Esophagus (tissue), 2 donors: ENCODE measurements around the gene RASAL2. TPM values are rescaled to one million over a fixed set of nuclear protein-coding genes. Genes with fewer than 3 reads are reported as not detected.
A peak's percentile ranks its signal among the peaks of the same experiment; 100 is the strongest.

Experiments used
- H3K27ac ChIP-seq, 2 donors: one replicate each; pipeline ENCODE4 v1.5.1; 2013; ENCODE audit warnings: low read depth in 2 of 2, mild to moderate bottlenecking in 2 of 2, inconsistent platforms in 1 of 2, low read length in 1 of 2, moderate library complexity in 1 of 2
- H3K27me3 ChIP-seq, 2 donors: one replicate each; pipeline ENCODE4 v1.6.1; 2013; ENCODE audit warnings: low read length in 2 of 2, control low read depth in 1 of 2, mild to moderate bottlenecking in 1 of 2; ENCODE audit not compliant: insufficient read depth in 2 of 2, control insufficient read depth in 1 of 2
- H3K36me3 ChIP-seq, 2 donors: one replicate each; pipeline ENCODE4 v1.6.1; 2013; ENCODE audit warnings: low read length in 1 of 2; ENCODE audit not compliant: control insufficient read depth in 2 of 2, insufficient read depth in 2 of 2
- H3K4me1 ChIP-seq, 2 donors: one replicate each; pipeline ENCODE4 v1.6.1; 2013; ENCODE audit warnings: low read length in 1 of 2; ENCODE audit not compliant: control insufficient read depth in 2 of 2, insufficient read depth in 2 of 2
- H3K4me3 ChIP-seq, 2 donors: one replicate each; pipeline ENCODE4 v1.5.1; 2013; ENCODE audit warnings: low read length in 2 of 2, mild to moderate bottlenecking in 2 of 2, low read depth in 1 of 2, moderate library complexity in 1 of 2
- H3K9me3 ChIP-seq, 2 donors: one replicate each; pipeline ENCODE4 v1.6.1; 2013; ENCODE audit warnings: mild to moderate bottlenecking in 2 of 2, low read depth in 1 of 2, low read length in 1 of 2, moderate library complexity in 1 of 2; ENCODE audit not compliant: control insufficient read depth in 2 of 2, insufficient read depth in 1 of 2
- WGBS, 2 donors: extraction: QIAGEN DNeasy Blood & Tissue Kit; methylation state at CpG; one replicate each; pipeline ENCODE4 v1.1.7; 2013; 5-methylcytosine and 5-hydroxymethylcytosine counted together
- polyA plus RNA-seq, 2 donors: library from polyadenylated mRNA; stranded (reverse); fragments of 200-250 nt; gene quantifications; one replicate each; pipeline ENCODE4 v1.2.3, GENCODE V29; 2013
- donor health status: healthy with polysubstance abuse.
- donor health status: Bipolar disorder and iron deficiency.

The RASAL2 gene
- polyA plus RNA-seq, 2 donors, result 13.3 to 14.3 TPM

DNA sequence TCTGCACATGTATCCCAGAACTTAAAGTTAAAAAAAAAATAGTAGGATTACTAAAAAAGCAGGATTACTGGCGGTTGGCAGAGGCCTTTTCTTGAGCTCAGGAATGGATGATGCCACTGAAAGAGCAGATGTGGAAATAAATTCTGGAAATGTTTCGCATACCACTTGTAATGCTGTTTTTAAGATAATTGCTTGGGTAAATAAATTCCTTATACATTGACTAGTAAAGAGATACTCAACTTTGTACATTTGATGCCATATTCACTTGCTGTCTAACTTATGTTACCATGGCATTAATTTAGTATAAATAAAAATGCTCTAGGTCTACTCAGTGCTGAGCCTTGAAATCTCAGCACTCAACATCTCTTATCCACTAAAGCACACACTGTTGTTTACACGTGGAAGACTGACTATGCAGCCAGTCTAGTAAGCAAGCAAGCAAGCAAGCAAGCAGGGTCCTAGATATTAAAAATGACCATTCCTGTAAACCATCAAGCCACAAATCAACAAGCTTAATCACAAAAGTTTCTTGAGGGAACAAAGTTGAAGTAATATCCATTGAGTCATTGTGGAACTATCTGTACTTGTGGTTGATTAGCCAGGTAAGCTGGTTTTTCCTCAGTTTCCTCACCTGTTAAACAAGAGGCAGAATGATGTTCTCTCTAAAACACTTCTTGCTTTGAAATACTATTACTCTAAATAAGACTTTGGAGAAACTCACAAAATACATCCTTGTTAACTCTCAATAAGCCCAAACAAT, 1.7 kb upstream of the RASAL2 start:
- no peaks in the 10 kb centered on the region for H3K4me1 ChIP-seq
- no peaks in the 10 kb centered on the region for H3K36me3 ChIP-seq
- H3K27ac ChIP-seq, result no peak overlapping the region
- peak overlapping the region in 1 of 2 donors; percentile 95 for H3K4me3 ChIP-seq
- H3K9me3 ChIP-seq, result no peaks in the 10 kb centered on the region
- 80 to 81% methylated on average over 3 of the region's 3 CpGs for WGBS, 2 donors
- no peaks in the 10 kb centered on the region for H3K27me3 ChIP-seq

DNA sequence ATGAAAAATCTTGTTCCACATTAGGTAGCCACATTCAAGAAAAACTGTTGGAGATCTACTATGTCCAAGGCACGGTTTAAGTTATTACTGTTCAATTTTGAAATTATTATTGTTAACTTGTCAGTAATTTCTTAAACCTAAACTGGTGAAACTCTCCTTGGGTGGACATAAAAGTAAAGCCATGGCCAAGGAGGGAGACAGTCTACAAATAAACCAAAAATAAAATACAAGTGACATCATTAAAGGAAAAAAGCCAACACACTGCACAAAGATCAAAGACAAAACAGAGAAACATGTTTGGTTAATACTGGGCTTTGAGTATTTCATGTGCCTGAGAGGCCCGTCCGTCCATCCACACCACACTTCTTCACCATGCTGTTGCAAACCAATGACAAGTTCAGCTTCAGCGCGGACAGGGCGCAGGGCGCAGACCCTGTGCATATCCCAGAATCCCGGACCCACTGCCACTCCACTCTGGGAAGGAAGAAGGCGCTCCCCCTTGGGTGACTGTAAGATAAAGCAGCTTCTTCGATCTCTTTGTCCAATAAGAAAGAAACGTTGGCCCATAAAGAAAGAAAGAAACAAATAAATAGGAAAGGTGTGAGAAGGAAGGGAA, 918 bp upstream of the RASAL2 start:
- WGBS, 2 donors, result 5% methylated on average over 11 of the region's 11 CpGs
- Histone ChIP-seq H3K27ac (peak overlapping the region; percentile 64 to 76), H3K4me3 (peak overlapping the region; percentile 93 to 95), H3K4me1 (no peaks in the 10 kb centered on the region), H3K36me3 (no peaks in the 10 kb centered on the region), H3K27me3 (no peaks in the 10 kb centered on the region), H3K9me3 (no peaks in the 10 kb centered on the region)

DNA sequence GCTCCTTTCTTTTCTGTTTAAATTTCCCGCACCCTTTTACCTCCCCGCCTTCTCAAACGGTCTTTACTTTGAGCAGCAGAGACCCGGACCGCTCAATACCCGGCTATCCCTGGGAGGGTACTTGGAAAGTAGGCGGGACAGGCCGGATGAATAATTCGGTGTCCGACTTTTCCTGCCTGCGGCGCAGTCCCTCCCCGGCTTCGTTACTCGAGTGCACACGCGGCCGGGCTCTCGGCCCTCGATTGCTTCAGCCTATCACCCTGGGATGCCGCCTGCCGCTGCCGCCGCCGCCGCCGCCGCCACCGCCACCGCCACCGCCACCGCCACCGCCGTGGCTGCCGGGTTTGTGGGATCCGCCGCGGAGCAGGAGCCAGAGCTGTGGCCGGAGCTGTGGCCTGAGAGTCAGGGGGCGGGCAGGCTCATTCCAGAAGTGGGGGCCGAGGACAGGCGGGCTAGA, 382 bp upstream of the RASAL2 start:
- 1% methylated on average over 23 to 42 of the region's 42 CpGs for WGBS, 2 donors
- peak overlapping the region; percentile 93 to 95 for H3K4me3 ChIP-seq
- no peaks in the 10 kb centered on the region for H3K27me3 ChIP-seq
- H3K9me3 ChIP-seq, result no peaks in the 10 kb centered on the region
- no peaks in the 10 kb centered on the region for H3K4me1 ChIP-seq
- H3K36me3 ChIP-seq, result no peaks in the 10 kb centered on the region
- H3K27ac ChIP-seq, result peak overlapping the region; percentile 83 to 88

DNA sequence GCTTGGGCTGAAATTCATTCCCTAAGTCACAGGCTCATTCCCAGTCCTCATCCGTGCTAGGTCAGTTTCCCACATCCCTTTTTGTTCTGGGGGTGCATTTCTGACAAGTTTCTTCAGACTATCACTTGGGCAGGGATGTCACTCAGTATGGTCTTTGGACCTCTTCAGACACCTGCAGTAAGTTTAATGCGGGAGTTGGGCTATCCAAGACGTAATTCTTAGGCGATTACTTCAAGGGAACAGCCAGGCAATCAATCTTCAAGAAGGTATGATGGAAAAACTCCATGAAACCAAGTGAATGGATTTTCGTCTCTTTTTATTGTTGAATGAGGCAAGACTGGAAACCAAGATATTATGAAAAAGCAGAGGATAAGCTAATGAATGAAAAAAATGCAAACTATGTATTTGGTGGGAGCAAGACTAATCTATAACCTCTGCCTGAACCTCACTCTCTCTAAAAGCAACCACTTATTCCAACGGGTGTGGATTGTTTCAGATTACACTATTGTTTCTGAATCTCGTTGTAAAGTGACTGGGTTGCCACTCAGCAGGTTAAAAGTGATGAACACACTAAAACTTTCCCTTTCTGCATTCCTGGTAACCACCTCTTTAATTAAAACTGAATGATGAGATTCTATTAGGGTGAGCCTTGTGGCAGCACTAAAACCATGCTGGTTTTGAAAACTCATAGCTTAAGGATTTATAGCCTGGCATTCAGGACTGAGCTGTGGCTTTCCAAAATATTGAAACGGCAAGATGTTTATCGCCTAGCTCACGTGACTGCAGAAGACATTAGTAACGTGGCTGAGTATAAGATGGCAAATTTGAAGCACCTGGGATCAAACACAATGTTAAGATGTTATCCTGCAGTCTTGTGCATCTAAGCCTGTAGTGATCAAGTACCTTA, 1.1 kb downstream of the RASAL2 start:
- Histone ChIP-seq H3K36me3 (no peaks in the 10 kb centered on the region), H3K9me3 (no peaks in the 10 kb centered on the region), H3K27me3 (no peaks in the 10 kb centered on the region), H3K4me3 (peak overlapping the region; percentile 93 to 95), H3K4me1 (no peaks in the 10 kb centered on the region), H3K27ac (peak overlapping the region; percentile 83 to 88)
- 6 to 11% methylated on average over 11 of the region's 11 CpGs for WGBS, 2 donors

DNA sequence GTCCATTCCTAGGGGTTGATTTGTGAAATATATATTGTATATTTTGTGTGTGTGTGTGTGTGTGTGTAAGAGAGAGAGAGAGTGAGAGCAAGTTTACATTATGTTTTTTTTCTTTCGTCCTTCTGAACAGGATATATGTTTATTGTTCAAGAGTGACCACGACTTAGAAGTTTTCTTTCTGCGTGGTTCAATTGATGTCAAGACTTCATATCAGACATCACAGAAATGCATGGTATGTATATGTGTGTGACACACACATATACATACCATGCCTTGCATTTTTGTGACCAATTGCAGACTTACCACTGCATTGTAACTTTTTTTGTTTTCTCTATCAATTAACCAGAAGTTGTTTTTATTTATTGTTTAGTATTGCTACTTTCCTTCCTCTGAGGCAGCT, 2.5 kb downstream of the RASAL2 start:
- Histone ChIP-seq H3K27ac (no peak overlapping the region), H3K27me3 (no peaks in the 10 kb centered on the region), H3K36me3 (no peaks in the 10 kb centered on the region), H3K9me3 (no peaks in the 10 kb centered on the region), H3K4me3 (peak overlapping the region in 1 of 2 donors; percentile 32), H3K4me1 (no peaks in the 10 kb centered on the region)
- whole genome bisulfite sequencing, 2 donors, result 63 to 67% methylated on average over 3 of the region's 3 CpGs

DNA sequence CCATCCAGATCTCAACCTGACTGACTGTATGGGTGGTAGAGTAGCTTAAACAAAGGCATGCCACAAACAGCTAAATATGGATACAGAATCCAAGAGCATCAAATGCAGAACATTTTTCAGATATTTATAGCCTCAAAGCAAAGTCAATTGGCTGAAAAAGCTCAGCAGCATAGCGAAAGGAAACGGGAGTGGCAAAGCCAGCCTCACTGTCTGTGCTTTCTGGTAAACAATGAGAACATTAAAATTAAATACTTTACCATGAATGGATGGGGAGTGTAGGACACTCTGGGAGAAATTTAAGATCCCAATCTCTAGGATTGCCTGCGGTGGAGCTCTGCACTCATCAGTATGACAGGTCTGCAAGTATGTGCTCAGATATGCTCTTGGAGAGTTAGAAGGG, 4.4 kb downstream of the RASAL2 start:
- no peaks in the 10 kb centered on the region for H3K9me3 ChIP-seq
- no peaks in the 10 kb centered on the region for H3K36me3 ChIP-seq
- 55 to 58% methylated on average over 3 of the region's 3 CpGs for WGBS, 2 donors
- no peaks in the 10 kb centered on the region for H3K27me3 ChIP-seq
- no peaks in the 10 kb centered on the region for H3K4me1 ChIP-seq
- peak overlapping the region in 1 of 2 donors; percentile 24 for H3K4me3 ChIP-seq
- H3K27ac ChIP-seq, result no peak overlapping the region

DNA sequence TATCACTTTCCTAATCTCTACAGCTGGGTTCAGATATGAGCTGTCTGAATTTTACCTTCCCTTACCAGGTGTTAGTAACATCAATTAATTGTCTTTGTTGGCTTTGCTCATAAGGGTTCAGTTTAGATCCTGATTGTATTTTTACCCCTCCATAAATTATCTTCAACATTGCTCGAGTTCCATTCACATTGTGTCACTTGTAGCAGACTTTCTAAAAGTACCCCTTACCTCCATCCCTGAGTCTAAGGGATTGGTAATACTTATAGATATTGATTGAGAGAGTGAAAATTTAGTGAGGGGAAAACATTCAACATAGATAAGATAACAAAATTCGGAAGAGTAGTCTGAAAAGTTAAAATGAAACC, 7.3 kb downstream of the RASAL2 start:
- Histone ChIP-seq H3K27me3 (no peaks in the 10 kb centered on the region), H3K4me3 (no peak overlapping the region), H3K9me3 (no peaks in the 10 kb centered on the region), H3K36me3 (no peaks in the 10 kb centered on the region), H3K4me1 (no peaks in the 10 kb centered on the region), H3K27ac (no peak overlapping the region)
- 61 to 64% methylated on average over 2 of the region's 2 CpGs for WGBS, 2 donors

DNA sequence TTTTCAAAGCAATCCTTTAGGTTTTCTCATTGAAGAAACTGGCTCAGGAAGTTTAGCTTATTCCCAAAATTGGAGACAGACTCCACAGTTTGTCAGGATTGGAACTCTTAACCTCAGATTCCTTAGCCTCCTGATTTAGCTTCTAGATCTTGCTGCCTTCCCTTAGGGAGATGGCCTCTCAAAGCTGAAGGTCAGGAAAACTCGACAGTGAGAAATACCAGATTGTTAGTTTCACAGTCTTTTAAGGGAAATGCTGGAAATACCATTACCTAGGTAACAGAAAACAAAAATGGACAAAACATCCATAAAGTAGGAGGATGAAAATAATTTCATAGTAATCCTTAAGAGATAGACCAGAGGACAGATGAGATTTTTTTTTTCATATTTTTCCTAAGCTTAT, 7.8 kb downstream of the RASAL2 start:
- 67% methylated on average over 1 of the region's 1 CpG for WGBS, 2 donors

DNA sequence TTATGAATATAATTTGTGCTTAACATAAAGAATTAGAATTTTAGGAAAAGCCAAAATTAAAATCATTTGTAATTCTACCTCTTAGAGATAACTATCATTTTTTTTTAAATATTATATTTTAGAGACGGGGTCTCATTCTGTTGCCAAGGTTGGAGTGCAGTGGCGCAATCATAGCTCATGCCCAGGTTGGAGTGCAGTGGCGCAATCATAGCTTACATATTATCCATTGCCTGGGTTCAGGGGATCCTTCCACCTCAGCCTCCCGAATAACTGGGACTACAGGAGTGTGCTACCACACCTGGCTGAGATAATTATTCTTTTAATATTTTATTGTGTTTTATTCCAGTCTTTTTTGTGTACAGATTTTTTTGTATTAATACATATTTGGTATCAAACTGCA, 8.3 kb downstream of the RASAL2 start:
- Histone ChIP-seq H3K36me3 (no peaks in the 10 kb centered on the region), H3K9me3 (no peaks in the 10 kb centered on the region), H3K4me3 (no peak overlapping the region), H3K27me3 (no peaks in the 10 kb centered on the region), H3K27ac (no peak overlapping the region), H3K4me1 (no peaks in the 10 kb centered on the region)
- WGBS, 2 donors, result 90 to 92% methylated on average over 4 of the region's 4 CpGs

More for the DNA sequence above, 7.8 kb downstream of the RASAL2 start:
- Histone ChIP-seq H3K36me3 (no peaks in the 10 kb centered on the region), H3K4me3 (no peak overlapping the region), H3K9me3 (no peaks in the 10 kb centered on the region), H3K4me1 (no peaks in the 10 kb centered on the region), H3K27ac (no peak overlapping the region), H3K27me3 (no peaks in the 10 kb centered on the region)
